ENCODE measurements around the gene NXT1. TPM values are rescaled to one million over a fixed set of nuclear protein-coding genes. Genes with fewer than 3 reads are reported as not detected.

NXT1 gene
- polyA plus RNA-seq, 1 of the 3 experiments (the other 2 are of a cell fraction), result 28.2 TPM

DNA sequence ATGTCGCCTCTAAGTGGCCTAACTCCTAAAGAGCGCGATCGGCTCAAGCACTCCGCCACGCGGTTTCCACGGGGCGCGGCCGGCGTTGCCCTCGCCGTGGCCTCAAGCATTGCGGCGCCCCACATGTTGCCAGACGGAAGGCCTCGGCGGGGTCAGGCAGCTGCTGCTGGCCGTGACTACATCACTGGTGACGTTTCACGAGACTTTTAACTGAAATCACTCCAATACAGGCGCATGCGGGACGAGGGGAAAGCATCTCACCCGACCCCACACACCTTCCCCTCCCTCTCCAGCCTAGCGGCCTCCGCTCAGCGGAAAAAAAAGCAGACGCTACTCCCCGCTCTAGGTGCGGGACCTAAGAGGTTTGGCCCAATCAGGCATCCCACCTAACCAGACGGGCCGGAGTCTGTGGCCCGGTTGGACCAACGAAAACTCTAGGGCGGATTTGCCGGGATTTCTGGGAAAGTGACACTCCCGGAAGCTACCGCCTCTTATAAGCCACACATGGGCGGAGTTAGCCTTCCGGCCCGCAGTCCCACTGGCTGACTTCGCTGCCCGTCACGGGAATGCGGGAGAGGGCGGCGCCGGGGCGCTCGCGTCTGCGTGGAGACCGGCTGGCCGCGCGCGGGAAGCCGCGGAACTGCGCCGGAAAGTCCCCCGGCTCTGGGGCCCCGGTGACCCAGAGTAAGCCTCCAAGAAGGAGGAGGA is at the start of gene NXT1 (continued):
- TF ChIP-seq, protein P1, sequence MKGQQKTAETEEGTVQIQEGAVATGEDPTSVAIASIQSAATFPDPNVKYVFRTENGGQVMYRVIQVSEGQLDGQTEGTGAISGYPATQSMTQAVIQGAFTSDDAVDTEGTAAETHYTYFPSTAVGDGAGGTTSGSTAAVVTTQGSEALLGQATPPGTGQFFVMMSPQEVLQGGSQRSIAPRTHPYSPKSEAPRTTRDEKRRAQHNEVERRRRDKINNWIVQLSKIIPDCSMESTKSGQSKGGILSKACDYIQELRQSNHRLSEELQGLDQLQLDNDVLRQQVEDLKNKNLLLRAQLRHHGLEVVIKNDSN (IDR thresholded peaks at IDR 0.05; ENCODE audit: borderline replicate concordance, low read depth), result peak; percentile 13; the same call in 1 of the 2 replicates
- TF ChIP-seq TCF12 (IDR thresholded peaks at IDR 0.05), result peak; percentile 23
- TF ChIP-seq NRF1 (IDR thresholded peaks at IDR 0.05; ENCODE audit: low read depth, low read length), result peak; percentile 65; the same call in 1 of the 2 replicates
- no peak for TF ChIP-seq EZH2phosphoT487 (IDR thresholded peaks at IDR 0.05; ENCODE audit: borderline replicate concordance, low read depth)
- TF ChIP-seq RAD21 (IDR thresholded peaks at IDR 0.05; ENCODE audit: low read length), result no peak
- TF ChIP-seq SIN3A (IDR thresholded peaks at IDR 0.05; ENCODE audit: borderline replicate concordance, low read depth, low read length), result no peak; the same call in 1 of the 2 replicates
- no peak for TF ChIP-seq JUND (IDR thresholded peaks at IDR 0.05)
- peak; percentile 93 for TF ChIP-seq CHD2 (IDR thresholded peaks at IDR 0.05; ENCODE audit: low read length, partially characterized antibody)
- TF ChIP-seq GABPA (IDR thresholded peaks at IDR 0.05; ENCODE audit: low read depth), result peak; percentile 93
- TF ChIP-seq MEF2A (IDR thresholded peaks at IDR 0.05; ENCODE audit: borderline replicate concordance, low read depth), result no peak
- TF ChIP-seq FOXM1 (IDR thresholded peaks at IDR 0.05; ENCODE audit: low read depth), result no peak
- TF ChIP-seq SMC3 (IDR thresholded peaks at IDR 0.05; ENCODE audit: low read depth, low read length), result no peak
- TF ChIP-seq EP300 (IDR thresholded peaks at IDR 0.05; ENCODE audit: borderline replicate concordance in 1 of 2, low read depth in 1 of 2, low read length in 1 of 2), result no peak
- peak; percentile 73 for TF ChIP-seq POLR2AphosphoS5 (IDR thresholded peaks at IDR 0.05; ENCODE audit: low read depth, low read length)

DNA sequence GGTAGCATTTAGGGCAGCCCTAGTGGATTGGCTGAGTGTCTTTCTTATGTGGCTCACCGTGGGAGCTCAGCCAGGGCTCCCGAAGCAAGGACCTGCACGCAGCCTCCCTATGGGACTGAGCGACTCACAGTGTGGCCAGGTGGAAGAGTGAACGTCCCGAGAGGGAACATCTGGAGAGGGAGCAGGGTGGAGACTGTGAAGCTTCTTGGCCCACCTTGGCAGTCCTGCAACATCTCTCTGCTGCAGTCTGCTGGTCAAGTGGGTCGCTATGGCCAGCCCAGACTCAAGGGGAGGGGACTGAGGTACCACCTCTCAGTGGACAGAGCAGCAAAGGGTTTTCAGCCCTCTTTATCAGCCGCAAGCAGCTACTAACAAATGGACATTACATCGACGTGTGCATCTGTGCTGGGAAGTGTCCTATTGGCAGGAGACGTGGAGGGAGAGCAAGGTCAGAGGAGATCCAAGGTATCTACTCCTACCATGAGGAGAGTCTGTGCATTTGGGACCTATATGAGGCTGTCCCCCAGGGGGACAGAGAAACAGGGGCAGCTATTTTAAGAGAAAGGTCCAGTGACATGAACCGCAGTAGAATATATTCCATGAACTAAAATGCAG is 49.0 kb upstream of the NXT1 start:
- 8% methylated on average over 12 of the region's 12 CpGs for WGBS (ENCODE audit: low lambda C conversion rate)

More for the DNA sequence above, 49.0 kb upstream of the NXT1 start:
- Histone ChIP-seq H3K9ac (no peak overlapping the region), H3F3A (replicated peaks; ENCODE audit: insufficient read depth) (no peaks in the 10 kb centered on the region), H2AFZ (ENCODE audit: low read depth) (no peak overlapping the region), H3K4me2 (no peak overlapping the region), H3K27me3 (ENCODE audit: insufficient read depth) (peaks cover 87% of the 10 kb centered on the region), H3K9me2 (no peaks in the 10 kb centered on the region), H3K4me1 (ENCODE audit: control insufficient read depth in 1 of 2, insufficient read depth in 2 of 2, low read depth in 1 of 2, low read length in 1 of 2) (no peaks in the 10 kb centered on the region), H4K20me1 (ENCODE audit: insufficient read depth) (no peaks in the 10 kb centered on the region), H3K27ac (ENCODE audit: low read depth in 2 of 2, low read length in 1 of 2) (no peak overlapping the region), H3K4me3 (ENCODE audit: low read depth in 2 of 2, low read length in 1 of 2) (no peak overlapping the region), H3K9me3 (no peaks in the 10 kb centered on the region), H3K36me3 (replicated peaks in 1 of 2; ENCODE audit: control insufficient read depth in 1 of 2, insufficient read depth in 2 of 2, low read length in 1 of 2) (no peaks in the 10 kb centered on the region), H3K79me2 (ENCODE audit: insufficient read depth) (no peaks in the 10 kb centered on the region)
- POLR2A ChIA-PET, result interaction anchor here (0.7 kb wide), 1 partner anchor 262 kb away, joined by 3 read pairs; no protein-coding TSS in a partner anchor
- CTCF ChIA-PET, result no interaction called here
- TF ChIP-seq POLR2AphosphoS5 (IDR thresholded peaks at IDR 0.05; ENCODE audit: low read depth, low read length) (no peak), RAD21 (IDR thresholded peaks at IDR 0.05; ENCODE audit: low read length) (no peak), GATA2 (CRISPR knock-in tag; IDR thresholded peaks at IDR 0.05) (no peak), EP300 (IDR thresholded peaks at IDR 0.05; ENCODE audit: borderline replicate concordance in 1 of 2, low read depth in 1 of 2, low read length in 1 of 2) (no peak), RXRA (IDR thresholded peaks at IDR 0.05; ENCODE audit: borderline replicate concordance, low read depth) (no peak), FOXM1 (IDR thresholded peaks at IDR 0.05; ENCODE audit: low read depth) (no peak), NFIC (IDR thresholded peaks at IDR 0.05; ENCODE audit: borderline replicate concordance) (no peak), TEAD4 (IDR thresholded peaks at IDR 0.05; ENCODE audit: borderline replicate concordance, insufficient read depth) (no peak), JUND (IDR thresholded peaks at IDR 0.05) (no peak)
- TF ChIP-seq, protein P2, sequence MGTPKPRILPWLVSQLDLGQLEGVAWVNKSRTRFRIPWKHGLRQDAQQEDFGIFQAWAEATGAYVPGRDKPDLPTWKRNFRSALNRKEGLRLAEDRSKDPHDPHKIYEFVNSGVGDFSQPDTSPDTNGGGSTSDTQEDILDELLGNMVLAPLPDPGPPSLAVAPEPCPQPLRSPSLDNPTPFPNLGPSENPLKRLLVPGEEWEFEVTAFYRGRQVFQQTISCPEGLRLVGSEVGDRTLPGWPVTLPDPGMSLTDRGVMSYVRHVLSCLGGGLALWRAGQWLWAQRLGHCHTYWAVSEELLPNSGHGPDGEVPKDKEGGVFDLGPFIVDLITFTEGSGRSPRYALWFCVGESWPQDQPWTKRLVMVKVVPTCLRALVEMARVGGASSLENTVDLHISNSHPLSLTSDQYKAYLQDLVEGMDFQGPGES (IDR thresholded peaks at IDR 0.05; ENCODE audit: low read depth, low read length), result no peak
- TF ChIP-seq, protein P1 (IDR thresholded peaks at IDR 0.05; ENCODE audit: borderline replicate concordance, low read depth), result no peak
- TF ChIP-seq, protein P3, sequence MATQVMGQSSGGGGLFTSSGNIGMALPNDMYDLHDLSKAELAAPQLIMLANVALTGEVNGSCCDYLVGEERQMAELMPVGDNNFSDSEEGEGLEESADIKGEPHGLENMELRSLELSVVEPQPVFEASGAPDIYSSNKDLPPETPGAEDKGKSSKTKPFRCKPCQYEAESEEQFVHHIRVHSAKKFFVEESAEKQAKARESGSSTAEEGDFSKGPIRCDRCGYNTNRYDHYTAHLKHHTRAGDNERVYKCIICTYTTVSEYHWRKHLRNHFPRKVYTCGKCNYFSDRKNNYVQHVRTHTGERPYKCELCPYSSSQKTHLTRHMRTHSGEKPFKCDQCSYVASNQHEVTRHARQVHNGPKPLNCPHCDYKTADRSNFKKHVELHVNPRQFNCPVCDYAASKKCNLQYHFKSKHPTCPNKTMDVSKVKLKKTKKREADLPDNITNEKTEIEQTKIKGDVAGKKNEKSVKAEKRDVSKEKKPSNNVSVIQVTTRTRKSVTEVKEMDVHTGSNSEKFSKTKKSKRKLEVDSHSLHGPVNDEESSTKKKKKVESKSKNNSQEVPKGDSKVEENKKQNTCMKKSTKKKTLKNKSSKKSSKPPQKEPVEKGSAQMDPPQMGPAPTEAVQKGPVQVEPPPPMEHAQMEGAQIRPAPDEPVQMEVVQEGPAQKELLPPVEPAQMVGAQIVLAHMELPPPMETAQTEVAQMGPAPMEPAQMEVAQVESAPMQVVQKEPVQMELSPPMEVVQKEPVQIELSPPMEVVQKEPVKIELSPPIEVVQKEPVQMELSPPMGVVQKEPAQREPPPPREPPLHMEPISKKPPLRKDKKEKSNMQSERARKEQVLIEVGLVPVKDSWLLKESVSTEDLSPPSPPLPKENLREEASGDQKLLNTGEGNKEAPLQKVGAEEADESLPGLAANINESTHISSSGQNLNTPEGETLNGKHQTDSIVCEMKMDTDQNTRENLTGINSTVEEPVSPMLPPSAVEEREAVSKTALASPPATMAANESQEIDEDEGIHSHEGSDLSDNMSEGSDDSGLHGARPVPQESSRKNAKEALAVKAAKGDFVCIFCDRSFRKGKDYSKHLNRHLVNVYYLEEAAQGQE (IDR thresholded peaks at IDR 0.05; ENCODE audit: low read depth, low read length), result no peak
- no peak for DNase-seq

Data from SK-N-SH (cell line).